HepG2 (cell line): ENCODE results near the gene APBA3. TPM values are rescaled to one million over a fixed set of nuclear protein-coding genes. Genes with fewer than 3 reads are reported as not detected.

ENCODE experiments used
- HOXA5 ChIP-seq: sonication (generic); formaldehyde crosslinking; IDR thresholded peaks from 2 replicates; pipeline ENCODE4 v1.4.0; 2020; ENCODE audit warnings: missing genetic modification reagents
- MAFK ChIP-seq, 2 experiments: IDR thresholded peaks in 1 of 2; conservative IDR thresholded peaks in 1 of 2; 2 replicates each; pipeline ENCODE4 v1.6.1; 2011; ENCODE audit warnings: improper control_type of control experiment in 2 of 2, low read length in 2 of 2
- MEF2D ChIP-seq: sonication (generic); formaldehyde crosslinking; IDR thresholded peaks from 2 replicates; pipeline ENCODE4 v1.5.1; 2020; ENCODE audit warnings: mild to moderate bottlenecking, missing genetic modification reagents
- RFX3 ChIP-seq: IDR thresholded peaks from 2 replicates; pipeline ENCODE4 v1.6.1; 2016; ENCODE audit warnings: missing biosample characterization, missing genetic modification reagents
- ZBTB40 ChIP-seq, 2 experiments: fragments of 450-650 bp in 1 of 2; sonication (generic) in 1 of 2; formaldehyde crosslinking in 1 of 2; IDR thresholded peaks; 2 replicates each; pipeline versions ENCODE4 v1.6.1 to v1.8.0; 2016 to 2022; ENCODE audit warnings: antibody characterized with exemption in 1 of 2, mild to moderate bottlenecking in 1 of 2, missing genetic modification reagents in 1 of 2
- ZNF275 ChIP-seq: sonication (generic); formaldehyde crosslinking; IDR thresholded peaks from 2 replicates; pipeline ENCODE4 v1.8.0; 2022; ENCODE audit warnings: missing genetic modification reagents, mild to moderate bottlenecking, inconsistent platforms, borderline replicate concordance
- ZNF614 ChIP-seq: IDR thresholded peaks from 2 replicates; pipeline ENCODE4 v1.6.1; 2018; ENCODE audit warnings: missing biosample characterization, missing genetic modification reagents, inconsistent platforms, borderline replicate concordance
- ZNF747 ChIP-seq: sonication (generic); formaldehyde crosslinking; IDR thresholded peaks from 2 replicates; pipeline ENCODE4 v1.8.1; 2023; ENCODE audit warnings: missing genetic modification reagents, mild to moderate bottlenecking, borderline replicate concordance
- polyA plus RNA-seq, 8 experiments: library from polyadenylated mRNA; depleted of rRNA in 3 of 8; stranded (reverse) in 7 of 8; unstranded in 1 of 8; fragments of >200 nt; fragmentation: Illumina TruSeq in 4 of 8; extraction: Trizol in 4 of 8; gene quantifications; 2 replicates each; pipeline versions ENCODE4 v1.2.1 to v1.2.3, GENCODE V29; 2011 to 2016; ENCODE audit warnings: low read depth in 4 of 8, missing spikeins in 1 of 8, mixed read lengths in 1 of 8; ENCODE audit not compliant: insufficient read depth in 1 of 8
- total RNA-seq, 5 experiments: library from RNA; depleted of rRNA; stranded (reverse); fragments of >200 nt; fragmentation: Illumina TruSeq; extraction: Trizol; gene quantifications; 2 replicates each; pipeline ENCODE4 v1.2.3, GENCODE V29; 2016; ENCODE audit warnings: low read depth in 1 of 5

The APBA3 gene
- total and polyA plus RNA-seq, 2 of the 13 experiments (the other 11 are each of a cell fraction or from before 2014, with no cell fraction given), result 14.2 to 14.3 TPM

DNA sequence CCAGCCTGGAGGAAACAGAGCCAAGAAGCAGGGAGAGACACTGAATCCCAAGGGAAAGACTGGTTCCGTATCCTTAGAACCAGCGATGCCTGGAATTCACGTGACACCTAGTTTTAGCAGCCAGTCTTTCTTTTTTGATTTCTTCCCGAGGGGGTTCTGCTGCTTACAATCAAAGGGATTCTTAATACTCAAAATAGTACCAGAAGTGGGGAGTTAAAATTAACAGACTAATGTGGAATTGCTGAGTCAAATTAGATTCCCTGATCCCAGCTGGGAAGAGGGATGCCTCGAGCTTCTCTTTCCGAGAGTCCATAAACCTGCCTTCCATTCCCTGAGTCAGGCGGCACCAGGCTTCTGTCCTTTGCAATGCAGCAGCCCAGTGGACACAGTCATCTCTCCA lies 29.4 kb upstream of the APBA3 start (continued):
- no peak for TF ChIP-seq ZBTB40 (IDR thresholded peaks at IDR 0.05)
- no peak for TF ChIP-seq ZBTB40 (CRISPR knock-in tag; IDR thresholded peaks at IDR 0.05)
- TF ChIP-seq RFX3 (CRISPR knock-in tag), result no peak
- TF ChIP-seq MEF2D (CRISPR knock-in tag), result no peak
- TF ChIP-seq ZNF614 (CRISPR knock-in tag), result no peak
- TF ChIP-seq MAFK (conservative IDR thresholded peaks at IDR 0.05 in 1 of 2, IDR thresholded peaks at IDR 0.05 in 1 of 2; ENCODE audit: low read length in 2 of 2), result no peak
- no peak for TF ChIP-seq HOXA5 (CRISPR knock-in tag)
- TF ChIP-seq ZNF275 (CRISPR knock-in tag), result no peak
- TF ChIP-seq ZNF747, result no peak
